Activated T-cell treated with anti-CD3 and anti-CD28 coated beads, Interleukin-2, amount 50 U/mL, for 24 hours (primary cell): ENCODE results near the gene ARHGAP20.

Source experiments
- DNase-seq: peaks from one replicate; pipeline ENCODE4 v3.0.0-alpha.2; 2020
- H3K27ac Mint-ChIP-seq: 2 replicates; pipeline ENCODE4 v1.8.0; 2020; ENCODE audit warnings: mild to moderate bottlenecking, mixed read lengths
- H3K27me3 Mint-ChIP-seq: 2 replicates; pipeline ENCODE4 v1.8.0; 2020; ENCODE audit warnings: mixed read lengths
- H3K36me3 Mint-ChIP-seq: 2 replicates; pipeline ENCODE4 v1.8.0; 2020; ENCODE audit warnings: low read depth, mixed read lengths
- H3K4me1 Mint-ChIP-seq: 2 replicates; pipeline ENCODE4 v1.8.0; 2020; ENCODE audit warnings: low read depth, mixed read lengths
- H3K4me3 Mint-ChIP-seq: 2 replicates; pipeline ENCODE4 v1.8.0; 2020; ENCODE audit warnings: mild to moderate bottlenecking, moderate library complexity, mixed read lengths
- H3K9me3 Mint-ChIP-seq: 2 replicates; pipeline ENCODE4 v1.8.0; 2020; ENCODE audit warnings: mixed read lengths

ARHGAP20 gene

GRCh38 chr11:110601936-110602335 is 110.3 kb downstream of the ARHGAP20 start:
- H3K27ac Mint-ChIP-seq, result no peak overlapping the region
- no peaks in the 10 kb centered on the region for H3K4me1 Mint-ChIP-seq
- H3K4me3 Mint-ChIP-seq, result no peak overlapping the region
- H3K9me3 Mint-ChIP-seq, result peaks cover 3% of the 10 kb centered on the region
- no peak for DNase-seq
- peaks cover 3% of the 10 kb centered on the region for H3K27me3 Mint-ChIP-seq
- H3K36me3 Mint-ChIP-seq, result no peaks in the 10 kb centered on the region

- H3K36me3 Mint-ChIP-seq, result no peaks in the 10 kb centered on the region
- no peaks in the 10 kb centered on the region for H3K4me1 Mint-ChIP-seq
- no peak for DNase-seq
- no peak overlapping the region for H3K27ac Mint-ChIP-seq
- H3K27me3 Mint-ChIP-seq, result no peaks in the 10 kb centered on the region
- H3K9me3 Mint-ChIP-seq, result peaks cover 3% of the 10 kb centered on the region
- no peak overlapping the region for H3K4me3 Mint-ChIP-seq
These were observed 111.9 kb downstream of the ARHGAP20 start for GRCh38 chr11:110600322-110600721.

GRCh38 chr11:110599207-110599606 is 113.0 kb downstream of the ARHGAP20 start:
- DNase-seq, result no peak
- Mint-ChIP-seq H3K27me3 (no peaks in the 10 kb centered on the region), H3K4me3 (no peak overlapping the region), H3K9me3 (peaks cover 3% of the 10 kb centered on the region), H3K36me3 (no peaks in the 10 kb centered on the region), H3K4me1 (no peaks in the 10 kb centered on the region), H3K27ac (no peak overlapping the region)

- Mint-ChIP-seq H3K36me3 (no peaks in the 10 kb centered on the region), H3K4me3 (no peak overlapping the region), H3K4me1 (no peaks in the 10 kb centered on the region), H3K27ac (no peak overlapping the region), H3K27me3 (no peaks in the 10 kb centered on the region), H3K9me3 (peaks cover 3% of the 10 kb centered on the region)
- DNase-seq, result no peak
These were observed 113.5 kb downstream of the ARHGAP20 start for GRCh38 chr11:110598725-110599124.

- Mint-ChIP-seq H3K36me3 (no peaks in the 10 kb centered on the region), H3K4me3 (no peak overlapping the region), H3K4me1 (no peaks in the 10 kb centered on the region), H3K27ac (no peak overlapping the region), H3K9me3 (no peaks in the 10 kb centered on the region), H3K27me3 (peaks cover 3% of the 10 kb centered on the region)
- no peak for DNase-seq
These were observed 124.3 kb downstream of the ARHGAP20 start for GRCh38 chr11:110587972-110588371.

GRCh38 chr11:110587129-110587528 is 125.1 kb downstream of the ARHGAP20 start:
- Mint-ChIP-seq H3K4me1 (no peaks in the 10 kb centered on the region), H3K27me3 (peaks cover 3% of the 10 kb centered on the region), H3K27ac (no peak overlapping the region), H3K36me3 (no peaks in the 10 kb centered on the region), H3K9me3 (no peaks in the 10 kb centered on the region), H3K4me3 (no peak overlapping the region)
- no peak for DNase-seq

- no peak overlapping the region for H3K4me3 Mint-ChIP-seq
These were observed 128.1 kb downstream of the ARHGAP20 start for GRCh38 chr11:110584150-110584549.

GRCh38 chr11:110582728-110583432 is 129.4 kb downstream of the ARHGAP20 start:
- Mint-ChIP-seq H3K4me1 (no peaks in the 10 kb centered on the region), H3K36me3 (no peaks in the 10 kb centered on the region), H3K27ac (no peak overlapping the region), H3K4me3 (no peak overlapping the region), H3K9me3 (no peaks in the 10 kb centered on the region), H3K27me3 (peaks cover 3% of the 10 kb centered on the region)
- no peak for DNase-seq

More at GRCh38 chr11:110584150-110584549, 128.1 kb downstream of the ARHGAP20 start:
- Mint-ChIP-seq H3K9me3 (no peaks in the 10 kb centered on the region), H3K27me3 (peaks cover 5% of the 10 kb centered on the region), H3K36me3 (no peaks in the 10 kb centered on the region), H3K27ac (no peak overlapping the region), H3K4me1 (no peaks in the 10 kb centered on the region)
- no peak for DNase-seq

GRCh38 chr11:110580571-110580970 is 131.7 kb downstream of the ARHGAP20 start:
- Mint-ChIP-seq H3K9me3 (no peaks in the 10 kb centered on the region), H3K27ac (no peak overlapping the region), H3K27me3 (peaks cover 2% of the 10 kb centered on the region), H3K4me1 (no peaks in the 10 kb centered on the region), H3K4me3 (no peak overlapping the region), H3K36me3 (no peaks in the 10 kb centered on the region)
- no peak for DNase-seq

GRCh38 chr11:110573411-110573810 is 138.8 kb downstream of the ARHGAP20 start:
- peaks cover 10% of the 10 kb centered on the region for H3K27me3 Mint-ChIP-seq
- H3K27ac Mint-ChIP-seq, result no peak overlapping the region
- no peak for DNase-seq

GRCh38 chr11:110571081-110571720 is 141.0 kb downstream of the ARHGAP20 start:
- H3K4me1 Mint-ChIP-seq, result no peaks in the 10 kb centered on the region
- no peak overlapping the region for H3K4me3 Mint-ChIP-seq
- no peak overlapping the region for H3K27ac Mint-ChIP-seq
- no peaks in the 10 kb centered on the region for H3K9me3 Mint-ChIP-seq
- no peak for DNase-seq
- H3K36me3 Mint-ChIP-seq, result no peaks in the 10 kb centered on the region
- H3K27me3 Mint-ChIP-seq, result peaks cover 10% of the 10 kb centered on the region

More at GRCh38 chr11:110573411-110573810, 138.8 kb downstream of the ARHGAP20 start:
- no peaks in the 10 kb centered on the region for H3K36me3 Mint-ChIP-seq
- no peaks in the 10 kb centered on the region for H3K4me1 Mint-ChIP-seq
- H3K9me3 Mint-ChIP-seq, result no peaks in the 10 kb centered on the region
- H3K4me3 Mint-ChIP-seq, result no peak overlapping the region

GRCh38 chr11:110566577-110566976 is 145.7 kb downstream of the ARHGAP20 start:
- Mint-ChIP-seq H3K4me1 (no peaks in the 10 kb centered on the region), H3K9me3 (no peaks in the 10 kb centered on the region), H3K36me3 (no peaks in the 10 kb centered on the region), H3K4me3 (no peak overlapping the region), H3K27me3 (no peaks in the 10 kb centered on the region), H3K27ac (no peak overlapping the region)
- DNase-seq, result no peak

GRCh38 chr11:110565357-110566336 is 146.6 kb downstream of the ARHGAP20 start:
- Mint-ChIP-seq H3K36me3 (no peaks in the 10 kb centered on the region), H3K4me1 (no peaks in the 10 kb centered on the region), H3K9me3 (no peaks in the 10 kb centered on the region), H3K27ac (no peak overlapping the region), H3K27me3 (peaks cover 4% of the 10 kb centered on the region), H3K4me3 (no peak overlapping the region)
- no peak for DNase-seq

GRCh38 chr11:110564676-110565356 is 147.4 kb downstream of the ARHGAP20 start:
- Mint-ChIP-seq H3K4me3 (no peak overlapping the region), H3K27ac (no peak overlapping the region), H3K4me1 (no peaks in the 10 kb centered on the region), H3K27me3 (peaks cover 4% of the 10 kb centered on the region), H3K36me3 (no peaks in the 10 kb centered on the region), H3K9me3 (no peaks in the 10 kb centered on the region)
- no peak for DNase-seq
